HepG2 (cell line): ENCODE measurements around the gene FUZ. TPM values are rescaled to one million over a fixed set of nuclear protein-coding genes. Genes with fewer than 3 reads are reported as not detected.

ENCODE experiments used
- ASH2L ChIP-seq: fragments of 300-600, 200-600 bp; sonication (generic); IDR thresholded peaks from 2 replicates; pipeline ENCODE4 v1.7.0; 2017; ENCODE audit warnings: low read depth, mild to moderate bottlenecking, moderate library complexity, mixed read lengths, low read length; ENCODE audit not compliant: insufficient read length
- HNF4G ChIP-seq, 2 experiments: sonication (generic) in 1 of 2; formaldehyde crosslinking in 1 of 2; IDR thresholded peaks; 2 replicates each; pipeline versions ENCODE4 v1.4.0 to v1.6.1; 2011 to 2020; ENCODE audit warnings: borderline replicate concordance in 2 of 2, low read depth in 2 of 2, mild to moderate bottlenecking in 2 of 2, low read length in 1 of 2, missing genetic modification reagents in 1 of 2, moderate library complexity in 1 of 2
- KDM5A ChIP-seq: fragments of 200-600 bp; sonication (generic); IDR thresholded peaks from 2 replicates; pipeline ENCODE4 v1.7.0; 2018; ENCODE audit warnings: antibody characterized with exemption, mild to moderate bottlenecking, low read length, borderline replicate concordance
- POLR2A ChIP-seq, 2 experiments: IDR thresholded peaks; 2 replicates each; pipeline ENCODE4 v1.6.1; 2011; ENCODE audit warnings: low read depth in 2 of 2, low read length in 2 of 2, mild to moderate bottlenecking in 1 of 2, moderate library complexity in 1 of 2; ENCODE audit not compliant: insufficient read depth in 1 of 2
- PRDM10 ChIP-seq: sonication (generic); formaldehyde crosslinking; IDR thresholded peaks from 2 replicates; pipeline ENCODE4 v1.4.0; 2020; ENCODE audit warnings: low read depth, missing genetic modification reagents
- SMARCE1 ChIP-seq: fragments of 450-650 bp; IDR thresholded peaks from 2 replicates; pipeline ENCODE4 v1.6.1; 2017; ENCODE audit warnings: borderline replicate concordance
- SRY ChIP-seq: sonication (generic); formaldehyde crosslinking; IDR thresholded peaks from 2 replicates; pipeline ENCODE4 v1.8.0; 2022; ENCODE audit warnings: mild to moderate bottlenecking, missing genetic modification reagents
- TARDBP ChIP-seq: sonication (generic); formaldehyde crosslinking; IDR thresholded peaks from 2 replicates; pipeline ENCODE4 v1.8.0; 2022; ENCODE audit warnings: mild to moderate bottlenecking, missing genetic modification reagents
- TCF12 ChIP-seq, 2 experiments: fragments of 450-650 bp in 1 of 2; sonication (generic) in 1 of 2; formaldehyde crosslinking in 1 of 2; IDR thresholded peaks; 2 replicates each; pipeline versions ENCODE4 v1.6.1 to v1.8.0; 2017 to 2022; ENCODE audit warnings: antibody characterized with exemption in 1 of 2, mild to moderate bottlenecking in 1 of 2, missing genetic modification reagents in 1 of 2, moderate library complexity in 1 of 2
- TEAD3 ChIP-seq: optimal IDR thresholded peaks from 2 replicates; pipeline ENCODE3; 2016; ENCODE audit warnings: borderline replicate concordance
- ZNF547 ChIP-seq: sonication (generic); formaldehyde crosslinking; IDR thresholded peaks from 2 replicates; pipeline ENCODE4 v1.5.1; 2020; ENCODE audit warnings: mild to moderate bottlenecking, missing genetic modification reagents
- ZNF598 ChIP-seq: sonication (generic); formaldehyde crosslinking; IDR thresholded peaks from 2 replicates; pipeline ENCODE4 v1.5.1; 2020; ENCODE audit warnings: mild to moderate bottlenecking, missing genetic modification reagents, borderline replicate concordance
- ZNF749 ChIP-seq: sonication (generic); formaldehyde crosslinking; IDR thresholded peaks from 2 replicates; pipeline ENCODE4 v1.8.0; 2022; ENCODE audit warnings: mild to moderate bottlenecking, missing genetic modification reagents, moderate library complexity, borderline replicate concordance
- ZZZ3 ChIP-seq: sonication (generic); formaldehyde crosslinking; IDR thresholded peaks from 2 replicates; pipeline ENCODE4 v1.4.0; 2020; ENCODE audit warnings: missing genetic modification reagents, mild to moderate bottlenecking, borderline replicate concordance
- polyA plus RNA-seq, 8 experiments: library from polyadenylated mRNA; depleted of rRNA in 3 of 8; stranded (reverse) in 7 of 8; unstranded in 1 of 8; fragments of >200 nt; fragmentation: Illumina TruSeq in 4 of 8; extraction: Trizol in 4 of 8; gene quantifications; 2 replicates each; pipeline versions ENCODE4 v1.2.1 to v1.2.3, GENCODE V29; 2011 to 2016; ENCODE audit warnings: low read depth in 4 of 8, missing spikeins in 1 of 8, mixed read lengths in 1 of 8; ENCODE audit not compliant: insufficient read depth in 1 of 8
- total RNA-seq, 5 experiments: library from RNA; depleted of rRNA; stranded (reverse); fragments of >200 nt; fragmentation: Illumina TruSeq; extraction: Trizol; gene quantifications; 2 replicates each; pipeline ENCODE4 v1.2.3, GENCODE V29; 2016; ENCODE audit warnings: low read depth in 1 of 5
- TF ChIP-seq, protein P1 (sequence below): IDR thresholded peaks from 2 replicates; pipeline ENCODE4 v1.6.1; 2016; ENCODE audit warnings: missing compliant biosample characterization, missing genetic modification reagents, borderline replicate concordance
- TF ChIP-seq, protein P2 (sequence below): sonication (generic); formaldehyde crosslinking; IDR thresholded peaks from 2 replicates; pipeline ENCODE4; 2020; ENCODE audit warnings: missing genetic modification reagents, mild to moderate bottlenecking, borderline replicate concordance
- TF ChIP-seq, protein P3 (sequence below): sonication (generic); formaldehyde crosslinking; IDR thresholded peaks from 2 replicates; pipeline ENCODE4 v1.5.0; 2020; ENCODE audit warnings: mild to moderate bottlenecking, missing genetic modification reagents

FUZ gene
- total and polyA plus RNA-seq, 2 of the 13 experiments (the other 11 are each of a cell fraction or from before 2014, with no cell fraction given) = 0.08 TPM; not detected in 1

GRCh38 chr19:49817964-49818648 lies 5.0 kb upstream of the FUZ start, which contains the start of gene MED25 (continued):
- TF ChIP-seq PRDM10 = 0 out of 2 replicates have a peak, but pooled peaks have one; percentile 20
- no peak for TF ChIP-seq SMARCE1
- TF ChIP-seq, protein P1, sequence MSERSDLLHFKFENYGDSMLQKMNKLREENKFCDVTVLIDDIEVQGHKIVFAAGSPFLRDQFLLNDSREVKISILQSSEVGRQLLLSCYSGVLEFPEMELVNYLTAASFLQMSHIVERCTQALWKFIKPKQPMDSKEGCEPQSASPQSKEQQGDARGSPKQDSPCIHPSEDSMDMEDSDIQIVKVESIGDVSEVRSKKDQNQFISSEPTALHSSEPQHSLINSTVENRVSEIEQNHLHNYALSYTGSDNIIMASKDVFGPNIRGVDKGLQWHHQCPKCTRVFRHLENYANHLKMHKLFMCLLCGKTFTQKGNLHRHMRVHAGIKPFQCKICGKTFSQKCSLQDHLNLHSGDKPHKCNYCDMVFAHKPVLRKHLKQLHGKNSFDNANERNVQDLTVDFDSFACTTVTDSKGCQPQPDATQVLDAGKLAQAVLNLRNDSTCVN (CRISPR knock-in tag) = 0 out of 2 replicates have a peak, but pooled peaks have one; percentile 17
- TF ChIP-seq, protein P2, sequence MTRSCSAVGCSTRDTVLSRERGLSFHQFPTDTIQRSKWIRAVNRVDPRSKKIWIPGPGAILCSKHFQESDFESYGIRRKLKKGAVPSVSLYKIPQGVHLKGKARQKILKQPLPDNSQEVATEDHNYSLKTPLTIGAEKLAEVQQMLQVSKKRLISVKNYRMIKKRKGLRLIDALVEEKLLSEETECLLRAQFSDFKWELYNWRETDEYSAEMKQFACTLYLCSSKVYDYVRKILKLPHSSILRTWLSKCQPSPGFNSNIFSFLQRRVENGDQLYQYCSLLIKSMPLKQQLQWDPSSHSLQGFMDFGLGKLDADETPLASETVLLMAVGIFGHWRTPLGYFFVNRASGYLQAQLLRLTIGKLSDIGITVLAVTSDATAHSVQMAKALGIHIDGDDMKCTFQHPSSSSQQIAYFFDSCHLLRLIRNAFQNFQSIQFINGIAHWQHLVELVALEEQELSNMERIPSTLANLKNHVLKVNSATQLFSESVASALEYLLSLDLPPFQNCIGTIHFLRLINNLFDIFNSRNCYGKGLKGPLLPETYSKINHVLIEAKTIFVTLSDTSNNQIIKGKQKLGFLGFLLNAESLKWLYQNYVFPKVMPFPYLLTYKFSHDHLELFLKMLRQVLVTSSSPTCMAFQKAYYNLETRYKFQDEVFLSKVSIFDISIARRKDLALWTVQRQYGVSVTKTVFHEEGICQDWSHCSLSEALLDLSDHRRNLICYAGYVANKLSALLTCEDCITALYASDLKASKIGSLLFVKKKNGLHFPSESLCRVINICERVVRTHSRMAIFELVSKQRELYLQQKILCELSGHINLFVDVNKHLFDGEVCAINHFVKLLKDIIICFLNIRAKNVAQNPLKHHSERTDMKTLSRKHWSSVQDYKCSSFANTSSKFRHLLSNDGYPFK = peak; percentile 98
- TF ChIP-seq, protein P3, sequence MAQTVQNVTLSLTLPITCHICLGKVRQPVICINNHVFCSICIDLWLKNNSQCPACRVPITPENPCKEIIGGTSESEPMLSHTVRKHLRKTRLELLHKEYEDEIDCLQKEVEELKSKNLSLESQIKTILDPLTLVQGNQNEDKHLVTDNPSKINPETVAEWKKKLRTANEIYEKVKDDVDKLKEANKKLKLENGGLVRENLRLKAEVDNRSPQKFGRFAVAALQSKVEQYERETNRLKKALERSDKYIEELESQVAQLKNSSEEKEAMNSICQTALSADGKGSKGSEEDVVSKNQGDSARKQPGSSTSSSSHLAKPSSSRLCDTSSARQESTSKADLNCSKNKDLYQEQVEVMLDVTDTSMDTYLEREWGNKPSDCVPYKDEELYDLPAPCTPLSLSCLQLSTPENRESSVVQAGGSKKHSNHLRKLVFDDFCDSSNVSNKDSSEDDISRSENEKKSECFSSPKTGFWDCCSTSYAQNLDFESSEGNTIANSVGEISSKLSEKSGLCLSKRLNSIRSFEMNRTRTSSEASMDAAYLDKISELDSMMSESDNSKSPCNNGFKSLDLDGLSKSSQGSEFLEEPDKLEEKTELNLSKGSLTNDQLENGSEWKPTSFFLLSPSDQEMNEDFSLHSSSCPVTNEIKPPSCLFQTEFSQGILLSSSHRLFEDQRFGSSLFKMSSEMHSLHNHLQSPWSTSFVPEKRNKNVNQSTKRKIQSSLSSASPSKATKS (CRISPR knock-in tag) = no peak
- peak; percentile 82 for TF ChIP-seq ZNF547 (CRISPR knock-in tag)
- TF ChIP-seq HNF4G (IDR thresholded peaks at IDR 0.05; ENCODE audit: borderline replicate concordance, low read depth, low read length) = no peak
- TF ChIP-seq HNF4G (CRISPR knock-in tag; IDR thresholded peaks at IDR 0.05; ENCODE audit: borderline replicate concordance, low read depth) = no peak
- TF ChIP-seq ZNF749 (CRISPR knock-in tag) = peak; percentile 42; the same call in 1 of the 2 replicates
- 0 out of 2 replicates have a peak, but pooled peaks have one; percentile 25 for TF ChIP-seq ZNF598 (CRISPR knock-in tag)
- TF ChIP-seq ZZZ3 (CRISPR knock-in tag) = 0 out of 2 replicates have a peak, but pooled peaks have one; percentile 55
- peak; percentile 80 to 82 for TF ChIP-seq POLR2A (IDR thresholded peaks at IDR 0.05; ENCODE audit: insufficient read depth in 1 of 2, low read depth in 2 of 2, low read length in 2 of 2)
- TF ChIP-seq TARDBP (CRISPR knock-in tag) = 0 out of 2 replicates have a peak, but pooled peaks have one; percentile 17
- peak; percentile 52 for TF ChIP-seq TEAD3
- peak; percentile 24 for TF ChIP-seq KDM5A
- peak; percentile 69 for TF ChIP-seq ASH2L
- TF ChIP-seq TCF12 (IDR thresholded peaks at IDR 0.05) = no peak
- 0 out of 2 replicates have a peak, but pooled peaks have one; percentile 7 for TF ChIP-seq TCF12 (CRISPR knock-in tag; IDR thresholded peaks at IDR 0.05)
- 0 out of 2 replicates have a peak, but pooled peaks have one; percentile 3 for TF ChIP-seq SRY (CRISPR knock-in tag)
